Left renal pelvis (tissue), 4 donors: ENCODE data around the gene C11orf91. TPM values are rescaled to one million over a fixed set of nuclear protein-coding genes. Genes with fewer than 3 reads are reported as not detected.
"Not testable (repeated sequence)": the region's sequence is repeated elsewhere in the genome, so short reads cannot be mapped to it uniquely, and the experiment has no call there.

ENCODE experiments used
- DNase-seq, 4 donors: peaks; one replicate each; pipeline ENCODE4 v3.0.0-alpha.2; 2013; ENCODE audit warnings: low read depth in 4 of 4, low spot score in 3 of 4
- polyA plus RNA-seq, 4 donors: library from polyadenylated mRNA; unstranded; fragments of 120-200 nt; gene quantifications; one replicate each; pipeline ENCODE4 v1.2.1, GENCODE V29; 2013; ENCODE audit not compliant: insufficient read length in 4 of 4

The C11orf91 gene
- polyA plus RNA-seq, 4 donors = not detected

DNA sequence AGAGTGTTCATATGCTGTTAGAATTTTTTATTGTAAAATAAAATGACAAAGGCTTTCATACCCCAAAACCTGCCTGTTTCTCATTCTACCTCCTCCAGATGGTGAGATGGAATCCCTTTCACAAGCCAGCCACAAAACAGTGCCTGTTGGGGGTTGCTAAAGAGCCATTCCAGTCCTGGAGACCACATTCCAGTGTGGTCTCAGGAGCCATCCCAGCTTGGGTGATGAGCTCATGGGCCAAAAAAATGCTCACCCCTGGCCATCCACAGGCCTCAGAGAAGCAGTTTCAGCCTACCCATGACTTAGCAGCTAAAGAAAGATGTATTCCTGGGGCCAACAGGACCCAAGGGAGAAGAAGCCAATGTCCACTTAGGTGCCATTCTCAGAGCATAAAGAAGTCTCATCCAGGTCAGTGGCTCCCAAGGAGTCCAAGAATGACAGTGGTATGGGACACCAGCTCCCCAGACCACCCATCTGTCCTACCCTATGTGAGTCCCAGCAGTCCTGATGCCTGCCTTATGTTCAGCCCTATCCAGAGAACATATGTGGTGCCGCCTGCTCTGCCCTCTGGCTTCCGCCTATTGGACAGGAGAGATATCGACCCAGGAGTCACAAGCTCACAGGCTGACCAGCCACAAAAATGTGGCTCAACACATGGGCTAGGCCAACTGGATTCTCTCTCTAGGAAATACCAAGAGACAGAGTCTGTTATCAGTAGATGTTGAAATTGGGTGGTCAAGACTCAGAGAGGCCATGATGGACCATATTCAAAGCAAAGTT lies 26.4 kb downstream of the C11orf91 start:
- DNase-seq = no peak

DNA sequence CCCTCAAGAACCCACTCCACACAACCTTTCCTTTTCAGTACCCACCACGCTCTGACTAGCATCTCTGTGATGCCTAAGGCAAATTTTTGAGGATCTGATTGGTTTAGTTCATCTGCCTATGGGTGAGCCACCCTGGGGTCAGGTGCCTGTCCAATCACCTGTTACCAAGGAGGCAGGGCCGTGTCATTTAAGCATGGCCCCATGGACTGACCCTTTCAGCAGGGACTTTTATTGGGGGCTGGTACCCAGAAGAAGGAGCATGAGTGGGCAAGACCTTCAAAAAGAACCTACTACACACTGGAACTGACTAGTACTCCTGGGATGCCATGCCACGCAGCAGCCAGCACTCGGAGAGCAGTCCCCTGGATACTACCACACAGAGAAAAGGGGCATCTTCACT lies 28.4 kb downstream of the C11orf91 start:
- DNase-seq = no peak

DNA sequence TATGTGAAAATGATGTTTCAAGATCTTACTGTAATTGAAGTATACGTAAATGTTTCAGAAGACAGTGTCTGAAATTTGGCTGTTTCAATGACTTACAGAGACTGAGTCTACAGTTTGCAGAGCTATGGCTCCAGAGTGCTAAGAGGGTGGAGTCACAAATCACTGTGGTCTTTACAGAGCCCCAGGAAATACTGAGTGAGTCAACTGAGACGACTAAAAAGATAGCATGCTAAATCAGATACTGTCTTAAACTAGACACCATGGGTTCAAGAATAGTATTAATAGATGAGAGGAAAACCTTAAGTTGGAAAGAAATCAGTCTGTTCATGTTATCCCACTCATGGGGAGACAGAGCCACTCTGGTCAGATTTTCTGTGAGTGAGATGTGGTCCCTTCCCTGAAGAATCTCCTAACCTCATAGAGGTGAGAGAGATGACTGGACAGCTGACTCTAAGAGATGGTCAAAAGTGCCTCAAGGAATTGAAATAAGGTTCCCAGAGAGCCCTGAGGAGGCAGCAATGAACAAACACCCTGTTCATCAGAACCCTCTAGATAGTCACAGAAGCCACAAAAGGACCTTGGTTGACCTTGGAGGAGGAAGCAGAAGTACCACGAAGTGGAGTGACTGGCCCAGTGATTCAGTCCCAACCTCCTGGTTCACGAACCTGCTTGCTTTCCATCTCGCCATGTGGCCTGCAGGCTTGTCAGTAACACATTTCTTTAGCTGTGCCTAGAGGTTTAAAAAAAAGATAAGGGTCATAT lies 30.2 kb downstream of the C11orf91 start:
- no peak for DNase-seq

DNA sequence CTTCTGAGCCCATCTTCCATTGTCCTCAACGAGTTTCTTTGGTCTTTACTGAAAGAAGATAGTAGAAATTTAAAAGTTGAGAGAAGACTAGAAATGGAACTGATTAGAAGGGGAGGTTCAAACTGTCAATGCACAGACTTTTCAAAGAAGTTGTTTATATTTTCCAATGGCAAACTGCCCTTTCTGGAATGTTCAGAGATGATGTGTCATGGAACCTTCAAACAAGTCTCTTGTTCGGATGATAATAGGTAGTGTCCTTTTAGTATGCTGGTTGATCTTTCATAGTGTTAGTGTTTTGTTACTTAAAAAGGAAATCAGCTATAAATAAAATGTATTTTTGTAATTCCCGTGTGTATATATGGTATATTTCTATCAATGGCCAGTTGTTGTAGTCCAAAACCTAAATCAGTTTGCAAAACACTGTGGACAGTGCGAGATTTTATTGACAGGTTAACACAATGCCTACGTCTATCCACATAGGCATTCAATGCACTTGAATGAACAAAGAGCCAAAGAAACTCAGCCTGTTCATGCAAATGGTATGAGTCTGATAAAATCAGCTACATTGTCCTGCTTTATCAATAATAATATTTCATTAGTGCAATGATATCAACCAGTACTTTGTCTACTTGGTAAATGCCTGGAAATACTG lies 30.9 kb downstream of the C11orf91 start:
- no peak for DNase-seq

DNA sequence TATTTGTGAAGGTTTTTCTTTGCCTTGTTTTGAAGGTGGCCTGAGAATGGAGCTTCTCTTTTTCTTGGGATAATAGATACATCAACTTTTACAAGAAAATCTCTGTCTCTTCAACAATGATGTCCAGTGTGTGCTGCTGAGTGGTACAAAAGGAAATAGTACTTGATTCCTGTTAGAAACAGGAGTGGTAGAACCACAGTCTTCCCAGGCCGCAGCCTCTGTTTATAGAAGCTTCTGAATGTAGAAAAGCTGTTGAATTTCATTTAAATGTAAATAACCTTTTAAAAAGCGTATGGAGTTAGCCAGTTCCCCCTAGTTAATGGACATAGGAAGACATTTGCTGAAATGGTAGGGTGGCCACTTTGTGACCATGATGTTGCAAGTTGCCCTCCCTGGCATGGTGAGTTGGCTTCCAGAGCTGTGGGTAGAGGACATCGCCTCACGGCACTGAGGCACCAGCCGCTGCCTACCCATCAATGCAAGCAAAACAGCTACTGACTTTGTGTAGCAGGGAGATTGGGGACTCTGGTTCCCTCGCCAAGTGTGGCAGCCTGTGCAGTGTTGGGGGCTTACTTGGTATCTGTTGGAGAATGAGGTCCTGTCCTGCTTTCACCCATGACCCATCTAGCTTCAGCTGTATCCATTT lies 31.6 kb downstream of the C11orf91 start:
- DNase-seq = no peak

DNA sequence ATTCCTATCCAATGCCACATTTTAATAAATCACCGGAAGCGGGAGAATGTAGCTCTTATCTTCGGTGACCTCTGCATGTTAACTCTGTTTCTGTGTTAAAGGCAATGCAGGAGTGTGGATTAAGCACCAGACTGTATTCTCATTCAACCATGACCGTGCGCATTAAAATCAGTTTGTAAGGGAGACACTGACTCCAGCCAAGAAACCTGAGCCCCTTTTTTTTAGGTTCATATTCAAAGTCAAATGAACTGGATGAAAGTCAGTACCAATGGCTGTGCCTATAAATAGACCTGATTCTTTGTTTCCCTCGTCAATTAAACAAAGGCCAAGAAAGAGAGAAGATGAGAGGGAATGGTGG lies 32.2 kb downstream of the C11orf91 start:
- DNase-seq = no peak

DNA sequence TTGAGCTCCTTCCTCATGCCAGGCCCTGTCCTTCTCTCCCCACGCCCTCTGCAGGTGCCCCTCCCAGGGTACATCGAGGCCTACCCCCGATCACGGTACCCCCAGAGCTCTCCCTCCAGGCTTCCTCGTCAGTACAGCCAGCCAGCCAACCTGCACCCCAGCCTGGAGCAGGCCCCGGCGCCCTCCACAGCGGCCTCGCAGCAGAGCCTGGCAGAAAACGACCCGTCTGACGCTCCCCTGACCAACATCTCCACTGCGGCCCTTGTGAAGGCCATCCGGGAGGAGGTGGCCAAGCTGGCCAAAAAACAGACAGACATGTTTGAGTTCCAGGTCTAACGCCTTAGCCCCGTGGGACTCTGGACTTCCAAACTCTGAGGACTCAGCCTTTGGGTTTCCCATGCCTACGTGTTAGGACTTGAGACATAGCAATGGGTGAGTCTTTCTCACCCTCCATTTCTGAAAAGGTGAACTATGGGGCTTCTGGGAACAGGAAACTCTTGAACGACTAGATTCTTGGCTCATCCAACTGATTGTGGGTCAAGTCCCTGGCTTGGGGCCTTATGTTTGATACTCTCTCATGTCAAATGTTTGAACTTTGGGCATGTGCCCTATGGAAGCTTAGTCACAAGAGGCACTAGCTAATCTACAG lies 32.7 kb downstream of the C11orf91 start:
- DNase-seq = no peak

DNA sequence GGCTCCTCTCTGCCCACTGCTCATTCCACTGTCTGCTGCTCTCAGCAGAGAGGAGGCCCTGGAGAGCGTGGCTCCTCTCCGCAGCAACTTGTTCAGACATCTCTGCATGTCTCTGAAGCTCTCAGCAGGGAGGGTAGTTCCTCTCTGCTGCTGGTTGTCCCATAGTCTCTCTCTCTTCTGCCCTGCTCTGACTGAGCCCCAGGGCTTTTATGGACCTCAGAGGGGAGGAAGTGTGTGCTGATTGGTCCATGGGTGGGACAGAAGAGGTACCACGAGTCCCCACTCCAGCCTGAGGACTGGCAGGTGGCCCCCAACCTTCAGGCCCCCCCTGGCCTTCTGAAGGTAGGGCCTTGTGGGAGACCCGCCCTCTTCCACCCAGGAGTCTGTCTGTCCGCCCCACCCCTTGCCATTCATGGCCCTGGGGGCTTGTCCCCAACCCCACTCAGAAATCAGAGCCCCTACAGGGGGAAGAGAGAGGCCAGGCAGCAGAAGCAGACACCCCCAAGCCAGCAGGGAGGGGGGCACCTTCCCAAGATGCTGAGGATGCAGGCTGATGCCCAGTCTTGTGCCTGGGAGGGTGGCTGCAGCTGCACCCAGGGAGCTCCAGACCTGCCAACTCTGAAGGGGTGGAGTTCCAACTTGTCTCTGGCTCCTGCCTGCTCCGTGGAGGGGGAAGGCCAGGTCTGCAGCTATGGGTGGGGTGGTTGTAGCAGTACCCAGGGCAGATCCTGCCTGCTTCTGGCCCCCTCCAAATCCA lies 35.1 kb downstream of the C11orf91 start:
- DNase-seq = no peak

DNA sequence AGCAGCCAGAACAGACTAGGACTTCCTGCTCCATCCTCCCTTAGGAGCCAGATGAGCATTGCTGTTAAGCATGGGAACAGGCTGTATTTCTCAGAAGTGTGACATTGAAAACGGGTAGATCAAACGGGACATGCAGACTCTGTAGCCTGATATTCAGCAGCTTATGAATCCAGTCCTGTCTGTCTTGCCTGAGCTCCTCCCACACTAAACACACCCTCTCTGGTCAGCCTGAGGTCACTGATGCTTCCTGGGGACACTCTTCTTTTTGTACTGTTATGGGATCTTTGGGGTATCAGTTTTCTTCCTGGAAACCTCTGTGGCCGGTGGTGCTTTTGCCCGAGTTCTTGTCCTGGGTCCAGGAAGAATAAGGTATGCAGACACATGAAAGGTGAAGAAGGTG lies 35.8 kb downstream of the C11orf91 start:
- no peak for DNase-seq

DNA sequence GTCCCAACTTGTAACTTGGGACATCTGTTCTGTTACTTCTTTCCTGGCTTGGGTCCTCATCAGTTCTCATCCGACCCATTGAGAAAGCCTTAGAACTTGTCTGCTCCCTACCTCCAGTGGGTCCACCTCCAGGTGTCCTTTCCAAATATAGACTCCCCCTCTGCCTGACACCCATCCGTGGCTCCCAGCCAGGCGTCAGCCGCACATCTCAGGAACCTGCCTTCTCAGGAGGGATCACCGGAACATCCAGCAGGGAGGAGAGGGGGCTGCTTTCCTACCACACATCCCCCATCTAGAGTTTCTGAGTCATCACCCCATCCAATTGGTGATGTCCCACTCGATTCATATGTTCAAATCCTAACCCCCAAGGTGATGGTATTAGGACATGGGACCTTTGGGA lies 36.5 kb downstream of the C11orf91 start:
- DNase-seq = no peak

DNA sequence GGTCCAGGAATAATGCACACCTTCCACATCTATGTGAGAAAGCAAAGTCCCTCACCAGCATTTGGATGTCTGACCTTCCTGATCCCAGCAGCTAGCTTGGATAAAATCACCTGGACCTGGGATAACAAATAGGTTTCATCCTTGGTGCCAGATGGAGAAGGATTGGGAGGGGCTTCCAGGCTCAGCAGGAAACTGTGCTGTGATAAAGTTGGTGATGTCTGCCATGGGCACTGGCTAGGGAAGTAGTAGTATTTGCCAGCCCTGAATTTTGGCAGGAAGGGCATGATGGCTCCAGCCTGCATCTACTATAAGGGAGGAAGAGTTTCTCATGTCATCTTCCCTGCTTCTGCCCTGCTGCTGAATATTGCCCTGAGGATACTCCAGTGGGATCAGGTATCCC lies 37.5 kb downstream of the C11orf91 start:
- no peak for DNase-seq

DNA sequence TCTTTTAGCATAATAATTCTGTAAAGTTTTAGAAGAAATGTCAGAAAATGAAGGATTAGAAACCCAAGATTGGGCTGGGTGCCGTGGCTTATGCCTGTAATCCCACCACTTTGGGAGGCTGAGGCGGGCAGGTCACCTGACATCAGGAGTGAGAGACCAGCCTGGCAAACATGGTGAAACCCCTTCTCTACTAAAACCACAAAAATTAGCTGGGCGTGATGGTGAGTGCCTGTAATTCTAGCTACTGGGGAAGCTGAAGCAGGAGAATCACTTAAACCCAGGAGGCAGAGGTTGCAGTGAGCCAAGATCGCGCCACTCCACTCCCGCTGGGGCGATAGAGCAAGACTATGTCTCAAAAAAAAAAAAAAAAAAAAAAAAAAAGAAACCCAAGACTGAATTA lies 39.1 kb downstream of the C11orf91 start:
- DNase-seq = not testable (repeated sequence)

DNA sequence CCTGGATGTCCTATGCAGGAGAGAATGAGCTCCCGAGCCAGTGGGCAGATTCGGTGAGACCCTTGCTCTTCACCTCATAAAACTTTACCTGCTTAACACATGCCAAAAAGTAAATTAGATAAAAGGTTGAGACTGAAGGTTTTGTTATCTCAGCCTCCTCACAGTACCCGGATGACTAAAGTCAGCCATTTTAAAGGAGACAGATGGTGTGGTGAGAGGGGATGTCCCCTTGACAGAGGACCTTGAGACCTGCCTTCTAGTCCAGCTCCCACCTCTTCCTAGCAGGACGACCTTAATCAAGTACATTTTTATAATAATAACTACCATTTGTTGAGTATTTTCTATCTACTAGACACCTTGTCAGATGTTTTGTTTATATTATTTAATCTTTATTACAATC lies 39.7 kb downstream of the C11orf91 start:
- DNase-seq = no peak

DNA sequence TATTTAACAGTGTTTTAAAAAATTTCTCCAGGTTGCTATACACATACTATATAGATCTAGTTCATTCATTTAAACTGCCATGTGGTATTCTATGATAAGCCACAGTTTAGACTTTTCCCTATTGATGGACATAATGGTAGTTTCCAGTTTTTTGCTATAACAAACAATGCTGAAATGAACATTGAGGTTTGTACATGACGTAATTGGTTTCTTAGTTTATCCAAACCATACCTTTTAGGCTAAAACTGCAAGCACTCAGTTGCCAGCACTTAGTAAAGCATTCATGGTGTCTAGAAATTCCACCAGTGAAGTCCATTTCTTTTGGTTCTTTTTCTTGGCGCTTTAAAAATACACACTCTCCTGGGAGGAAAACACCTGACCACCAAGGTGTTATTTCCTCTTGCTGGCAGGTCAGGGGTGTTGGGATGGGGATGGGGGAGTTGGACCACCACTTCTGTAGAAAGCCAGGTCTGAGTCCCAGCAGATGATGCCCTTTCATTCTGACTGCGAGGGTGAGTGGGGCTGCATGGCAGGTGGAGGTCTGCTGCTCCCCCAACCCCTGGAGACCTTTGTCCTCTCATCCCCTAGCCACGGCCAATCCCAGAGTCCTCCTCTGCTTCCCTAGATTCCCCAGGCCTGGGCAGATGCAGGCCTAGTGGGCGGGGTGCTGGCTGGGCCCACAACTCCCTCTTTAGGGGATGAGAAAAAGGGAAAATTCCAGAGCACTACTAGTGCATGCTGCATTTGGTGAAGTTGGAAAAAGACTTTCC lies 41.1 kb downstream of the C11orf91 start:
- no peak for DNase-seq

DNA sequence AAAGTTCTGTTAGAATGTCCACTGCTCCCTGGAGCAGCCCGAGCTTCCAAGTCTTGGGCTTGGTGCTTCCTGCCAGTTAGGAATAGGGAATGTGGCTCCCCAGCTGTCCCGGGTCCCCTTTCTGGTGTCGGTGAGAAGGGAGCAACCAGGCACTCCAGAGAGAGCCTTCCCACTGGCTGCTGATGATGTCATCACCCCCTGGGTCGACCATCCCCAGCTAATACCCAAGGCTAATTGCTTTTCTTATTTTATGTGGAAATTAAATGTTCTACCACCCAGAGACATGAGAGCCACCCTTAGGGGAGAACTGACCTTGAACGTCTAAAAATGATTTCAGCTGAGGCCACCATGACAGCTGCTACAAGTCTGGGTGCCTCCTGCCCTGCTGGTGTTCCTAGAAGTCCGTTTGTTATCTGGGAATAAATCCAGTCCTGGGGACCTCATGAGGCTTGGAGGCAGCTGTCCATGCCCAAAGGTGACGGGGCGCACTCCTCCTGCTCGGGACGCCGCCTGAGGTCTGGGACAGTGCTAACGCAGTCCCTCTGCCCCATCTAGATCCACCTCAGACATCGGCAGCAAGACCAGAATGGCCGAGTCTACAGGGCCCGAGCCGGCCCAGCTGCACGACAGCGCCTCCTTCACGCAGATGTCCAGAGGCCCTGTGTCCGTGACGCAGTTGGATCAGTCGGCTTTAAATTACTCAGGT lies 42.3 kb downstream of the C11orf91 start:
- DNase-seq = no peak

DNA sequence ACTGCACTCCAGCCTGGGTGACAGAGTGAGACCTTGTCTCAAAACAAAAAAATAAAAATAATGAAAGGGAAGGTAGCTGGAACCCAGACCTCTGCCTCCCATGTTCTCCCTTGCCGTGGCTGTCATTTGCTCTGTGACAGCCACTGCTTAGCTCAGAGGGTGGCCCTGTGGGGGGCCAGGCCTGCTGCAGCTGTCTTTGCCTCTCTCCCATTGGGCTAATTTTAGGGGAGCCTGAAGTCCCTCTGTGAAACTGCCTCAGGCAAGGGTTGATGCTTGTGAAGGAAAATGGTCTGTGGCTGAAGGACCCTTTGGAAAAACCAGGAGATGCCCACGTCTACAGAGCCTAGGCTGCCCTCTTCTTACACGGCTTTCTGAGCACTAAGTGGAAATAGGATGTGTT lies 42.9 kb downstream of the C11orf91 start:
- DNase-seq = no peak

DNA sequence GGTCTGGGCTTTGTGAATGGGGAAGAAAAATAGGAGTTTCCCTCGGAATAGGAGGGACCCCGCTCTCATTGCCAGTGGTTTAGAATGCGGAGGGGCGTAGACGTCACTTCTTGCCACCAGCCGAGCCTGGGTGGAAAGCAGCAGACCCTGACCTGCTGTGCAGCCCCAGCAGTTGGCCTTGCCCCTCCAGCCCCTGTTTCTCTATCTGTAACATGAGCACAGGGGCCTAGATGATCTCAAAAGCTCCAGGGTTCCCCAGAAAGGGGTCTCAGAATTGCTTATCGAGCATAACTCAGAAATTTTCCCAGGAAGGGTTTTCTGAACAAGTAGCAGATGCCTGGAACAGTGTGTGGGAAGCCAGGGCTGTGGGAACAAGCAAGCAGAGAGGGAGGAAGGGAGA lies 43.9 kb downstream of the C11orf91 start:
- no peak for DNase-seq

DNA sequence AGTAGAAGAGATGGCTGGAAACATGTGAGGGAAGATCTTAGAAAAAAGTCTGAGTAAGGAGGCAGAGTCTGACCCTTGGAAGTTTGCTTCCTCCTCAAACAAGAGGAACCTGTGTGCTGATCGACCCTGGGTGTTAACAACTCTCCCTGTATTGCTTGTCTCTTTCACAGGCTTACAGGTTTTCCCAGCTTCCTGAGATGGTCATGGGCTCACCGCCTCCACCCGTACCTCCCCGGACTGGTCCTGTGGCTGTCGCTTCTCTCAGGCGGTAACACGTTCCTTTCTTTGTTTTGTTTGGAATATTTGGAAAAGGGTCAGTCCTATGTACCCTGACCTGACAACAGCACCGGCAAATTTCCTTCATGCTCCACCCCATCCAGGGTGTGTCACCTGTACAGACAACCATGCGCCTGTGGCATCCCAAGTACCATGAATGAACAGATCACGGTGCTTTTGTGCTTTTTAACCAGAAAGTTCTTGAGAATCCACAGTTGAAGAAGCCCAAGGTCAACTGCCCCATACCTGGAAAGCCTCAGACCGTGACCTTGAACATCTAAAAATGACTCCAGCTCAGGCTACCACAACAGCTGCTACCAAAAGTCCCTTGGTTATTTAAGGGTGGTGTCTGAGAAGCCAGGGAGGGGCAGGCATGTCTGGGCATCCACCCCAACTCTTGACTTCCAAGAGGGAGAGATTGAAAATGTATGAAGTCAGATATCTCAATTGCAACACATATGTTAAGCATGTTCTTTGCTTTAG lies 44.6 kb downstream of the C11orf91 start:
- no peak for DNase-seq
